NAMALWA (cell line): Measurements from ENCODE around the gene UBL7.
"Not testable (repeated sequence)": the region's sequence is repeated elsewhere in the genome, so short reads cannot be mapped to it uniquely, and the experiment has no call there.

ENCODE experiments used
- DNase-seq: peaks from one replicate; pipeline ENCODE4 v3.0.0-alpha.2; 2015; ENCODE audit warnings: low spot score

UBL7 gene

GRCh38 chr15:74463634-74464033 is 2.7 kb upstream of the UBL7 start:
- DNase-seq = no peak

GRCh38 chr15:74461847-74462511 is 1.0 kb upstream of the UBL7 start:
- DNase-seq = peak; percentile 15

- no peak for DNase-seq
Observed at GRCh38 chr15:74460298-74460697, 662 bp downstream of the UBL7 start.

- DNase-seq = not testable (repeated sequence)
Observed at GRCh38 chr15:74459798-74460197, 1.2 kb downstream of the UBL7 start.

- no peak for DNase-seq
Observed at GRCh38 chr15:74458473-74458872, 2.5 kb downstream of the UBL7 start.

- DNase-seq = not testable (repeated sequence)
Observed at GRCh38 chr15:74457036-74457435, 3.9 kb downstream of the UBL7 start.

GRCh38 chr15:74454764-74455500 is 6.0 kb downstream of the UBL7 start:
- DNase-seq = no peak

- no peak for DNase-seq
Observed at GRCh38 chr15:74453925-74454763, 6.8 kb downstream of the UBL7 start.

GRCh38 chr15:74451861-74452835 is 8.8 kb downstream of the UBL7 start:
- DNase-seq = no peak

GRCh38 chr15:74451322-74451721 is 9.6 kb downstream of the UBL7 start:
- no peak for DNase-seq

GRCh38 chr15:74449643-74450205 is 11.2 kb downstream of the UBL7 start:
- DNase-seq = no peak

- no peak for DNase-seq
Observed at GRCh38 chr15:74449095-74449494, 11.9 kb downstream of the UBL7 start.

GRCh38 chr15:74445816-74446763 is 14.9 kb downstream of the UBL7 start:
- DNase-seq = no peak

GRCh38 chr15:74444106-74445062 is 16.6 kb downstream of the UBL7 start:
- no peak for DNase-seq

GRCh38 chr15:74443100-74443909 is 17.7 kb downstream of the UBL7 start:
- DNase-seq = no peak

- no peak for DNase-seq
Observed at GRCh38 chr15:74442604-74443003, 18.4 kb downstream of the UBL7 start.

GRCh38 chr15:74442063-74442462 is 18.9 kb downstream of the UBL7 start:
- DNase-seq = no peak
